Panc1 (cell line): ENCODE data around the gene PCDHGB4. TPM values are rescaled to one million over a fixed set of nuclear protein-coding genes. Genes with fewer than 3 reads are reported as not detected.
"Not testable (repeated sequence)": the region's sequence is repeated elsewhere in the genome, so short reads cannot be mapped to it uniquely, and the experiment has no call there.

Experiments
- ATAC-seq: fragments of 200-7000 bp; cut with Tn5 transposase; 2 replicates; pipeline ENCODE4 v1.9.1; 2020; ENCODE audit warnings: mild to moderate bottlenecking, moderate library complexity
- BruUV-seq: library from RNA; stranded (reverse); fragments of 400-500 nt; replicated peaks from 2 replicates; lab custom pipeline; 2021; lab: Mats Ljungman, UMichigan
- CTCF ChIA-PET: fragments of 300-600 bp; sonication (Branson Sonifier 250); formaldehyde crosslinking; loops from one replicate; lab custom pipeline; 2022; ENCODE audit warnings: antibody characterized with exemption; lab: Charles Lee
- POLR2A ChIA-PET: fragments of 300-600 bp; sonication (Branson Sonifier 250); formaldehyde crosslinking; loops from one replicate; lab custom pipeline; 2022; ENCODE audit warnings: antibody characterized with exemption; lab: Charles Lee
- DNase-seq: peaks from one replicate; pipeline ENCODE4 v3.0.0-alpha.2; 2010; ENCODE audit warnings: low read depth, low spot score
- H3K27ac ChIP-seq: 2 replicates; pipeline ENCODE4 v1.5.1; 2011; ENCODE audit warnings: mild to moderate bottlenecking, low read length, inconsistent platforms
- H3K27me3 ChIP-seq: fragments of 200-500 bp; sonication (Bioruptor generic); 2 replicates; pipeline ENCODE4 v1.6.0; 2014; ENCODE audit warnings: low read length, inconsistent platforms; ENCODE audit not compliant: control insufficient read depth, insufficient read depth
- H3K36me3 ChIP-seq: fragments of 200-500 bp; sonication (Bioruptor generic); 2 replicates; pipeline ENCODE4 v1.5.1; 2014; ENCODE audit warnings: inconsistent platforms, mild to moderate bottlenecking, low read length, moderate library complexity; ENCODE audit not compliant: control insufficient read depth, insufficient read depth
- H3K4me1 ChIP-seq: 2 replicates; pipeline ENCODE4 v1.5.1; 2011; ENCODE audit warnings: inconsistent platforms, mild to moderate bottlenecking, low read length, moderate library complexity; ENCODE audit not compliant: control insufficient read depth, insufficient read depth
- H3K4me3 ChIP-seq, 2 experiments: 2 replicates each; pipeline ENCODE4 v1.5.1; 2011 to 2012; ENCODE audit warnings: low read depth in 2 of 2, low read length in 2 of 2, mild to moderate bottlenecking in 2 of 2, inconsistent platforms in 1 of 2, moderate library complexity in 1 of 2
- H3K9me3 ChIP-seq: fragments of 200-500 bp; sonication (Bioruptor generic); 2 replicates; pipeline ENCODE4 v1.5.1; 2014; ENCODE audit warnings: low read depth, mild to moderate bottlenecking, inconsistent platforms, low read length, moderate library complexity; ENCODE audit not compliant: control insufficient read depth, insufficient read depth
- POLR2AphosphoS5 ChIP-seq: IDR thresholded peaks from 2 replicates; pipeline ENCODE4 v1.6.1; 2012; ENCODE audit warnings: mild to moderate bottlenecking, low read depth, low read length, moderate library complexity
- SIN3A ChIP-seq: IDR thresholded peaks from 2 replicates; pipeline ENCODE4 v1.6.1; 2012; ENCODE audit warnings: low read depth, mild to moderate bottlenecking, low read length, moderate library complexity, borderline replicate concordance; ENCODE audit not compliant: insufficient read depth
- TCF7L2 ChIP-seq: IDR thresholded peaks from 2 replicates; pipeline ENCODE4 v1.6.1; 2011; ENCODE audit warnings: mild to moderate bottlenecking, low read depth, low read length, inconsistent platforms
- in situ Hi-C: cut with HindIII; loops from 2 replicates; pipeline ENCODE4 v1.10.0; 2016; ENCODE audit warnings: low sequenced_read_pairs, low pct_unique_long_range_greater_than_20kb
- intact Hi-C: fragments of 100-400 bp; cut with micrococcal nuclease; formaldehyde crosslinking; loops from one replicate; pipeline ENCODE4 v1.10.0; 2022; ENCODE audit not compliant: unreplicated experiment
- total RNA-seq: library from RNA; stranded (reverse); gene quantifications from one replicate; pipeline ENCODE4 v1.2.1, GENCODE V29; 2021; ENCODE audit not compliant: unreplicated experiment
- TF ChIP-seq, protein P1 (sequence below): fragments of 450-650 bp; IDR thresholded peaks from 2 replicates; pipeline ENCODE4 v1.5.1; 2017; ENCODE audit warnings: mild to moderate bottlenecking
- TF ChIP-seq, protein P2 (sequence below), 2 experiments: IDR thresholded peaks; 2 replicates each; pipeline ENCODE4 v1.6.1; 2011 to 2012; ENCODE audit warnings: low read depth in 2 of 2, control low read depth in 1 of 2, low read length in 1 of 2, mild to moderate bottlenecking in 1 of 2, moderate library complexity in 1 of 2; ENCODE audit not compliant: insufficient read depth in 1 of 2

PCDHGB4 gene
- total RNA-seq, 1 experiment from 2014 or later = 0.21 TPM

DNA sequence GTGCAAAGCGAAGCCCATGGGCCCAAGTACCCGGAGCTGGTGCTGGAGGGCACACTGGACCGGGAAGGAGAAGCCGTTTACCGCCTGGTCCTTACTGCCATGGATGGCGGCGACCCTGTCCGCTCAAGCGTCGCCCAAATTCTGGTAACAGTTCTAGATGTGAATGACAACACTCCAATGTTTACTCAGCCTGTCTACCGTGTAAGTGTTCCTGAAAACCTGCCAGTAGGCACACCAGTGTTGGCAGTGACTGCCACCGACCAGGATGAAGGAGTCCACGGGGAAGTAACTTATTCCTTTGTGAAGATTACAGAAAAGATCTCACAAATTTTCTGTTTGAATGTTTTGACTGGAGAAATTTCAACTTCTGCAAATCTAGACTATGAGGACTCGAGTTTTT, 12.9 kb upstream of the PCDHGB4 start:
- BruUV-seq = no TSS peak
- Histone ChIP-seq H3K9me3 (peaks cover 7% of the 10 kb centered on the region; the same call in 1 of the 2 replicates), H3K4me3 (no peak overlapping the region), H3K27me3 (0 out of 2 replicates have a peak, but pooled peaks cover 2% of the 10 kb centered on the region), H3K36me3 (no peaks in the 10 kb centered on the region), H3K27ac (no peak overlapping the region), H3K4me1 (no peaks in the 10 kb centered on the region)
- DNase-seq (no peak), ATAC-seq (no peak)
- CTCF ChIA-PET = no interaction called here
- TF ChIP-seq SIN3A (no peak), POLR2AphosphoS5 (no peak), TCF7L2 (no peak)
- TF ChIP-seq, protein P1, sequence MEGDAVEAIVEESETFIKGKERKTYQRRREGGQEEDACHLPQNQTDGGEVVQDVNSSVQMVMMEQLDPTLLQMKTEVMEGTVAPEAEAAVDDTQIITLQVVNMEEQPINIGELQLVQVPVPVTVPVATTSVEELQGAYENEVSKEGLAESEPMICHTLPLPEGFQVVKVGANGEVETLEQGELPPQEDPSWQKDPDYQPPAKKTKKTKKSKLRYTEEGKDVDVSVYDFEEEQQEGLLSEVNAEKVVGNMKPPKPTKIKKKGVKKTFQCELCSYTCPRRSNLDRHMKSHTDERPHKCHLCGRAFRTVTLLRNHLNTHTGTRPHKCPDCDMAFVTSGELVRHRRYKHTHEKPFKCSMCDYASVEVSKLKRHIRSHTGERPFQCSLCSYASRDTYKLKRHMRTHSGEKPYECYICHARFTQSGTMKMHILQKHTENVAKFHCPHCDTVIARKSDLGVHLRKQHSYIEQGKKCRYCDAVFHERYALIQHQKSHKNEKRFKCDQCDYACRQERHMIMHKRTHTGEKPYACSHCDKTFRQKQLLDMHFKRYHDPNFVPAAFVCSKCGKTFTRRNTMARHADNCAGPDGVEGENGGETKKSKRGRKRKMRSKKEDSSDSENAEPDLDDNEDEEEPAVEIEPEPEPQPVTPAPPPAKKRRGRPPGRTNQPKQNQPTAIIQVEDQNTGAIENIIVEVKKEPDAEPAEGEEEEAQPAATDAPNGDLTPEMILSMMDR = no peak
- TF ChIP-seq, protein P2, sequence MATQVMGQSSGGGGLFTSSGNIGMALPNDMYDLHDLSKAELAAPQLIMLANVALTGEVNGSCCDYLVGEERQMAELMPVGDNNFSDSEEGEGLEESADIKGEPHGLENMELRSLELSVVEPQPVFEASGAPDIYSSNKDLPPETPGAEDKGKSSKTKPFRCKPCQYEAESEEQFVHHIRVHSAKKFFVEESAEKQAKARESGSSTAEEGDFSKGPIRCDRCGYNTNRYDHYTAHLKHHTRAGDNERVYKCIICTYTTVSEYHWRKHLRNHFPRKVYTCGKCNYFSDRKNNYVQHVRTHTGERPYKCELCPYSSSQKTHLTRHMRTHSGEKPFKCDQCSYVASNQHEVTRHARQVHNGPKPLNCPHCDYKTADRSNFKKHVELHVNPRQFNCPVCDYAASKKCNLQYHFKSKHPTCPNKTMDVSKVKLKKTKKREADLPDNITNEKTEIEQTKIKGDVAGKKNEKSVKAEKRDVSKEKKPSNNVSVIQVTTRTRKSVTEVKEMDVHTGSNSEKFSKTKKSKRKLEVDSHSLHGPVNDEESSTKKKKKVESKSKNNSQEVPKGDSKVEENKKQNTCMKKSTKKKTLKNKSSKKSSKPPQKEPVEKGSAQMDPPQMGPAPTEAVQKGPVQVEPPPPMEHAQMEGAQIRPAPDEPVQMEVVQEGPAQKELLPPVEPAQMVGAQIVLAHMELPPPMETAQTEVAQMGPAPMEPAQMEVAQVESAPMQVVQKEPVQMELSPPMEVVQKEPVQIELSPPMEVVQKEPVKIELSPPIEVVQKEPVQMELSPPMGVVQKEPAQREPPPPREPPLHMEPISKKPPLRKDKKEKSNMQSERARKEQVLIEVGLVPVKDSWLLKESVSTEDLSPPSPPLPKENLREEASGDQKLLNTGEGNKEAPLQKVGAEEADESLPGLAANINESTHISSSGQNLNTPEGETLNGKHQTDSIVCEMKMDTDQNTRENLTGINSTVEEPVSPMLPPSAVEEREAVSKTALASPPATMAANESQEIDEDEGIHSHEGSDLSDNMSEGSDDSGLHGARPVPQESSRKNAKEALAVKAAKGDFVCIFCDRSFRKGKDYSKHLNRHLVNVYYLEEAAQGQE (IDR thresholded peaks at IDR 0.05; ENCODE audit: insufficient read depth in 1 of 2, low read depth in 2 of 2, low read length in 1 of 2) = no peak
- in situ Hi-C loops (no loop called here), intact Hi-C loops (no loop called here)
- POLR2A ChIA-PET = interaction anchor here (0.6 kb wide), 1 partner anchor 57 kb away, joined by 4 read pairs; no protein-coding TSS in a partner anchor

DNA sequence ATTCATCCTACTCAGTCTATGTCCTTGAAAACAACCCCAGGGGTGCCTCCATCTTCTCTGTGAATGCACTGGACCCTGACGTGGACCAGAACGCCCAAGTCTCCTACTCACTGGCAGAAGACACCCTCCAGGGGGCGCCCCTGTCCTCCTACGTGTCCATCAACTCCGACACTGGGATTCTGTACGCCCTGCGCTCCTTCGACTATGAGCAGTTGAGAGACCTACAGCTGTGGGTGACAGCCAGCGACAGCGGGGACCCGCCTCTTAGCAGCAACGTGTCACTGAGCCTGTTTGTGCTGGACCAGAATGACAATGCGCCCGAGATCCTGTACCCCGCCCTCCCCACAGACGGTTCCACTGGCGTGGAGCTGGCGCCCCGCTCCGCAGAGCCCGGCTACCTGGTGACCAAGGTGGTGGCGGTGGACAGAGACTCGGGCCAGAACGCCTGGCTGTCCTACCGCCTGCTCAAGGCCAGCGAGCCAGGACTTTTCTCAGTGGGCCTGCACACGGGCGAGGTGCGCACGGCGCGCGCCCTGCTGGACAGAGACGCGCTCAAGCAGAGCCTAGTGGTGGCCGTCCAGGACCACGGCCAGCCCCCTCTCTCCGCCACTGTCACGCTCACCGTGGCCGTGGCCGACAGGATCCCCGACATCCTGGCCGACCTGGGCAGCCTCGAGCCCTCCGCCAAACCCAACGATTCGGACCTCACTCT, 11.9 kb upstream of the PCDHGB4 start:
- not testable (repeated sequence) for H3K9me3 ChIP-seq, H3K27me3 ChIP-seq, DNase-seq

More for the DNA sequence above, 11.9 kb upstream of the PCDHGB4 start:
- CTCF ChIA-PET, POLR2A ChIA-PET, H3K36me3 ChIP-seq, H3K4me1 ChIP-seq, BruUV-seq, intact Hi-C loops, ATAC-seq, H3K27ac ChIP-seq, in situ Hi-C loops, H3K4me3 ChIP-seq: not testable (repeated sequence)
